Osteocyte (in vitro differentiated cells): ENCODE data around the gene SUN1. TPM values are rescaled to one million over a fixed set of nuclear protein-coding genes. Genes with fewer than 3 reads are reported as not detected.

Experiments
- DNase-seq: peaks from one replicate; pipeline ENCODE4 v3.0.0; 2021; ENCODE audit warnings: mixed read lengths; ENCODE audit not compliant: unreplicated experiment; ENCODE audit errors: extremely low spot score
- H3K27ac Mint-ChIP-seq: one replicate; pipeline ENCODE4 v1.8.0; 2021; ENCODE audit warnings: mild to moderate bottlenecking, mixed read lengths; ENCODE audit not compliant: unreplicated experiment
- H3K27me3 Mint-ChIP-seq: one replicate; pipeline ENCODE4 v1.8.0; 2021; ENCODE audit warnings: mixed read lengths; ENCODE audit not compliant: unreplicated experiment
- H3K36me3 Mint-ChIP-seq: one replicate; pipeline ENCODE4 v1.8.0; 2021; ENCODE audit warnings: mixed read lengths; ENCODE audit not compliant: unreplicated experiment
- H3K4me1 Mint-ChIP-seq: one replicate; pipeline ENCODE4 v1.8.0; 2021; ENCODE audit warnings: mixed read lengths; ENCODE audit not compliant: unreplicated experiment
- H3K4me3 Mint-ChIP-seq: one replicate; pipeline ENCODE4 v1.8.0; 2021; ENCODE audit warnings: mild to moderate bottlenecking, moderate library complexity, mixed read lengths; ENCODE audit not compliant: unreplicated experiment
- H3K9me3 Mint-ChIP-seq: one replicate; pipeline ENCODE4 v1.8.0; 2021; ENCODE audit warnings: mixed read lengths; ENCODE audit not compliant: unreplicated experiment
- CTCF ChIP-seq: fragments of 200-600 bp; sonication (generic); IDR thresholded peaks from 2 replicates; pipeline ENCODE4 v1.5.0; 2021; ENCODE audit warnings: antibody characterized with exemption, mild to moderate bottlenecking, moderate library complexity
- total RNA-seq: library from RNA; stranded (reverse); gene quantifications from 2 replicates; pipeline ENCODE4 v1.2.1, GENCODE V29; 2021

The SUN1 gene
- total RNA-seq, 1 donor from 2014 or later, result 212 TPM

GRCh38 chr7:913736-914520, 81.7 kb downstream of the SUN1 start:
- no peak overlapping the region for H3K4me3 Mint-ChIP-seq
- no peaks in the 10 kb centered on the region for H3K9me3 Mint-ChIP-seq
- H3K36me3 Mint-ChIP-seq, result no peaks in the 10 kb centered on the region
- no peak for DNase-seq
- H3K27me3 Mint-ChIP-seq, result no peaks in the 10 kb centered on the region
- TF ChIP-seq CTCF, result no peak
- H3K4me1 Mint-ChIP-seq, result peaks cover 15% of the 10 kb centered on the region
- H3K27ac Mint-ChIP-seq, result no peak overlapping the region

GRCh38 chr7:914521-915194, 82.4 kb downstream of the SUN1 start:
- peaks cover 15% of the 10 kb centered on the region for H3K4me1 Mint-ChIP-seq
- H3K27ac Mint-ChIP-seq, result no peak overlapping the region
- no peaks in the 10 kb centered on the region for H3K27me3 Mint-ChIP-seq
- no peak overlapping the region for H3K4me3 Mint-ChIP-seq
- TF ChIP-seq CTCF, result no peak
- H3K9me3 Mint-ChIP-seq, result no peaks in the 10 kb centered on the region
- H3K36me3 Mint-ChIP-seq, result no peaks in the 10 kb centered on the region
- DNase-seq, result no peak

- no peak for TF ChIP-seq CTCF
- Mint-ChIP-seq H3K36me3 (no peaks in the 10 kb centered on the region), H3K9me3 (no peaks in the 10 kb centered on the region), H3K27ac (no peak overlapping the region), H3K27me3 (no peaks in the 10 kb centered on the region), H3K4me3 (no peak overlapping the region), H3K4me1 (peaks cover 15% of the 10 kb centered on the region)
- DNase-seq, result no peak
These were observed 83.3 kb downstream of the SUN1 start for GRCh38 chr7:915291-916218.

GRCh38 chr7:916291-916941, 84.1 kb downstream of the SUN1 start:
- H3K27ac Mint-ChIP-seq, result no peak overlapping the region

More at GRCh38 chr7:916291-916941, 84.1 kb downstream of the SUN1 start:
- no peak for TF ChIP-seq CTCF
- no peak for DNase-seq
- H3K4me3 Mint-ChIP-seq, result no peak overlapping the region
- no peaks in the 10 kb centered on the region for H3K9me3 Mint-ChIP-seq
- H3K27me3 Mint-ChIP-seq, result no peaks in the 10 kb centered on the region
- H3K4me1 Mint-ChIP-seq, result peaks cover 15% of the 10 kb centered on the region
- no peaks in the 10 kb centered on the region for H3K36me3 Mint-ChIP-seq
